Motor neuron (in vitro differentiated cells): ENCODE results near the gene CTSW. TPM values are rescaled to one million over a fixed set of nuclear protein-coding genes. Genes with fewer than 3 reads are reported as not detected.

Source experiments
- ATAC-seq, 8 experiments: fragments of 200-7000 bp; cut with Tn5 transposase; replicated peaks in 6 of 8; 2 replicates each; pipeline ENCODE4 v1.8.0; 2021; ENCODE audit warnings: mild to moderate bottlenecking in 8 of 8, moderate library complexity in 8 of 8
- H3K27ac ChIP-seq, 2 donors: fragments of 250-450 bp; sonication (Bioruptor Pico); 2 replicates each; pipeline ENCODE4 v1.9.0; 2021; ENCODE audit warnings: antibody characterized with exemption in 2 of 2, mild to moderate bottlenecking in 2 of 2, moderate library complexity in 1 of 2
- H3K4me1 ChIP-seq, 2 donors: fragments of 250-450 bp; sonication (Bioruptor Pico); replicated peaks in 1 of 2; 2 replicates each; pipeline ENCODE4 v1.6.1; 2021; ENCODE audit warnings: antibody characterized with exemption in 2 of 2, mild to moderate bottlenecking in 2 of 2, moderate library complexity in 1 of 2
- H3K4me3 ChIP-seq, 5 donors: fragments of 250-450 bp; sonication (Bioruptor Pico); 2 replicates each; pipeline ENCODE4 v1.9.0; 2021; ENCODE audit warnings: antibody characterized with exemption in 5 of 5, mild to moderate bottlenecking in 5 of 5, moderate library complexity in 4 of 5
- WGBS, 10 experiments: fragments of 450-650 bp; shearing (Covaris generic); methylation state at CpG; one replicate each; pipeline ENCODE4 v1.0.0; 2022; 5-methylcytosine and 5-hydroxymethylcytosine counted together
- in situ Hi-C, 9 experiments: fragments of 400-800 bp; cut with MboI; loops; one replicate each; pipeline ENCODE4 v1.15.0; 2021; ENCODE audit warnings: low sequenced_read_pairs in 9 of 9, low pct_unique_long_range_greater_than_20kb in 2 of 9; ENCODE audit not compliant: unreplicated experiment in 9 of 9
- total RNA-seq, 8 experiments: library from RNA; unstranded; fragments of 300-600 nt; gene quantifications; 2 replicates each; pipeline versions ENCODE4 v1.2.3 to v1.2.4, GENCODE V29; 2022

CTSW gene
- total RNA-seq, 8 experiments from 2014 or later, result 0.21 to 1.7 (median 0.56) TPM; not detected in 2

DNA sequence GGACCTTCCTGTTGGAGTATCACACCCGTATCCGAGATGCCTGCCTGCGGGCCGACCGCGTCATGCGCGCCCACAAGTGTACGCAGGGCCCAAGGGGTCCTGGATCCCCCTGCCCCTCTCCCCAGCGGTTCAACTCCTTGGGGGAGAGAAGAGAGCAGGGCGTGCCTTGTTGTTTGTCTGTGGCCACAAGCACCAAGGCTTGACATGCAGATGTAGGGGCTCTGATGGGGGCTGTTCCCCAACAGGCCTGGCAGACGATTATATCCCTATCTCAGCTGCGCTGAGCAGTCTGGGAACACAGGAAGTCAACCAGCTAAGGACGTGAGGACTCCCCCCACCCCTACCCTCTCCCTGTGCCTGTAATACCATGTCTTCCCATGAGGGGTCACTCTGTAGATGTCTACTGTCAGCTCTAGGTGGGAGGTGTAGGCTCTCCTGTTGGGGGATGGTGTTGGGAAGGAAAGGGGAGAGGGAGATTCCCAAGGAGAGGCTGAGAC lies 28.5 kb upstream of the CTSW start:
- no peak overlapping the region for H3K4me3 ChIP-seq
- 80 to 98% (median 87%) methylated on average over 2 to 7 of the region's 14 CpGs; no CpG with 5 or more reads in 6 of the 10 experiments for WGBS, 10 experiments
- ATAC-seq, result peak in 7 of 8 experiments; percentile 5 to 12 (median 8)
- in situ Hi-C loops, result no loop called here
- H3K4me1 ChIP-seq, result peaks cover 0 to 2% of the 10 kb centered on the region in 2 donors
- H3K27ac ChIP-seq, result no peak overlapping the region

GRCh38 chr11:65851811-65852507 lies 27.7 kb upstream of the CTSW start:
- peaks cover 0 to 6% of the 10 kb centered on the region in 2 donors for H3K4me1 ChIP-seq
- 57 to 100% (median 76%) methylated on average over 1 to 6 of the region's 10 CpGs; no CpG with 5 or more reads in 2 of the 10 experiments for WGBS, 10 experiments
- in situ Hi-C loops, result no loop called here
- peak in 2 of 8 experiments; percentile 1 for ATAC-seq
- H3K4me3 ChIP-seq, result no peak overlapping the region
- H3K27ac ChIP-seq, result no peak overlapping the region

DNA sequence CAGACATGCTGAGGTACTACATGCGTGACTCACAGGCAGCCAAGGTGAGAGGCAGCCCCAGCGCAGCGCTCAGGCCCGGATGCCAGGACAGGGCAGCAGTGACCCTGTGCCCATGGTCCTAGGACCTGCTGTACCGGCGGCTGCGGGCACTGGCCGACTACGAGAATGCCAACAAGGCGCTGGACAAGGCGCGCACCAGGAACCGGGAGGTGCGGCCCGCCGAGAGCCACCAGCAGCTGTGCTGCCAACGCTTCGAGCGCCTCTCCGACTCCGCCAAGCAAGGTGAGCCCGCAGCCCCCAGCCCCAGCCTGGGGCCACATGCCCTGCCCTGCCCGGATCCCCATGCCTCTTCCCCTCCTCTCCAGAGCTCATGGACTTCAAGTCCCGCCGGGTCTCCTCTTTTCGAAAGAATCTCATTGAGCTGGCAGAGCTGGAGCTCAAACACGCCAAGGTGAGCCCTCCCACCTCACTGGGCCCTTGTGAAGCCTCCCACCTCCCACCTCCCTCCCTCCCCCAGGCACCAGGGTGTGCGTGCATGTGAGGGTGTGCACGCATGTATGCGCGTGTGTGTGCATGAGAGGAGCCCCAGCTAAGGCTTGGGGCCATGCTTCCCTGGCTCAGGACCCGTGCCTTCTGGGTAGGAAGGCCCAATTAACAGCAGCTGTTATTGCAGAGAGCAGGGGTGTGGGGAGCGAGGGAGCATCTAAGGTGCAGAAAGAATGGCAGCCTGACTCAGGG lies 27.0 kb upstream of the CTSW start:
- Histone ChIP-seq H3K27ac (no peak overlapping the region), H3K4me1 (peaks cover 0 to 6% of the 10 kb centered on the region in 2 donors), H3K4me3 (no peak overlapping the region)
- WGBS, 10 experiments, result 100% methylated on average over 1 to 5 of the region's 33 CpGs; no CpG with 5 or more reads in 8 of the 10 experiments
- in situ Hi-C loops, result no loop called here
- peak in 4 of 8 experiments; percentile 0 to 4 (median 2) for ATAC-seq

DNA sequence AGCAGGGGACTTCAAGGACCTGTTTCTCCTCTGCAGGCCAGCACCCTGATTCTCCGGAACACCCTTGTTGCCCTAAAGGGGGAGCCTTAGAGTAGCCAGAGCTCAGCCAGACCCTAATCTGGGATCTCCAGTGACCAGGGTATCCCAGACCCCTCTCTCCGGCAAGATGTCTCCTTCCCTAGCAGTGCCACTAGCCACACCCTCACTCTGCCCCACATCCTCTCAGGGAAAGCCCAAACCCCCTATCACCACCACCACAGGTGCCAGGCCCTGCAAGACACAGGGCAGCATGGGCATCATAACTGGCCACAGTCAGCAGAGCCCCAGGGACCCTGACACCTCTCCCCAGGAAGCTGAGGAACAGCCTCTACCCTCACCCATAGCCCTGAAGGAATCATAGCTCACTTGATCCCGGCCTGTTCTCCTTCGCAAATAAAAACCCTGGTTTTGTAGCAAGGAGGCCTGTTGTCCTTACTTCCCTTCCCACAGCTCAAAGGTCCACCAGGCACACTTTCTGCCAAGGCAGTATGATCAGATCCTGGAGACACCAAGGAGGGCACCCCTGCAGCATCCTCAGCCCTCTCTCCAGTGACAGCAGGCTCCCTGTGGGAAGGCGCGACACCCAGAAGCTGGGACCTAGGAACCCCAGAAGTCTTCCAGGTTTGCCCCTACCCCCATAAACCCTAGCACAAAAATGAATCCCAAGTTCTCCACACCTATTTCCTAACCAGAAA lies 26.2 kb upstream of the CTSW start:
- ATAC-seq, result peak in 1 of 8 experiments; percentile 0
- H3K27ac ChIP-seq, result no peak overlapping the region

DNA sequence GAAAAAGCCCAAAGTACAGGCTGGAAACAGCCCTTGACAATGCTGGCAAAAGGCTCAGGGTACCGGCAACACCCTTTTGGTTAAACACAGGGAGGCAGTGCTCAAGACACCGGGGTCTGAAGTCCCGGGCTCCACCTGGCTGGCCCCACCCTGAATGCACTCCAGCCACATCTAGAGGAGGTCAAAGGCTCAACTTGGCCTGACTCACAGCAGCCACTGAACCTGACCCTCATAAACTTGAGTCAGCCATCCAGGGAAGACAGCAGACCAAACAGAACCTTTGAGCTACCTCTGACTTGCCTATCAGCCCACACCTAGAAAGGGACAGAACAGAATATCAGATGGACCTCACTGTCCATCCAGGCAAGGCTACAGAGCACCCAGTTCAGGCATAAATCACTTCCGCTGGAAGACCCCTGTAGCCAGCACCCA lies 25.5 kb upstream of the CTSW start:
- no peak for ATAC-seq
- 93 to 100% (median 100%) methylated on average over 1 to 3 of the region's 4 CpGs; no CpG with 5 or more reads in 7 of the 10 experiments for WGBS, 10 experiments
- H3K27ac ChIP-seq, result no peak overlapping the region
- H3K4me1 ChIP-seq, result peaks cover 0 to 6% of the 10 kb centered on the region in 2 donors
- H3K4me3 ChIP-seq, result no peak overlapping the region
- in situ Hi-C loops, result no loop called here

More for the DNA sequence above, 26.2 kb upstream of the CTSW start:
- in situ Hi-C loops, result no loop called here
- no peak overlapping the region for H3K4me3 ChIP-seq
- 50 to 100% methylated on average over 1 to 3 of the region's 6 CpGs; no CpG with 5 or more reads in 8 of the 10 experiments for WGBS, 10 experiments
- peaks cover 0 to 6% of the 10 kb centered on the region in 2 donors for H3K4me1 ChIP-seq

DNA sequence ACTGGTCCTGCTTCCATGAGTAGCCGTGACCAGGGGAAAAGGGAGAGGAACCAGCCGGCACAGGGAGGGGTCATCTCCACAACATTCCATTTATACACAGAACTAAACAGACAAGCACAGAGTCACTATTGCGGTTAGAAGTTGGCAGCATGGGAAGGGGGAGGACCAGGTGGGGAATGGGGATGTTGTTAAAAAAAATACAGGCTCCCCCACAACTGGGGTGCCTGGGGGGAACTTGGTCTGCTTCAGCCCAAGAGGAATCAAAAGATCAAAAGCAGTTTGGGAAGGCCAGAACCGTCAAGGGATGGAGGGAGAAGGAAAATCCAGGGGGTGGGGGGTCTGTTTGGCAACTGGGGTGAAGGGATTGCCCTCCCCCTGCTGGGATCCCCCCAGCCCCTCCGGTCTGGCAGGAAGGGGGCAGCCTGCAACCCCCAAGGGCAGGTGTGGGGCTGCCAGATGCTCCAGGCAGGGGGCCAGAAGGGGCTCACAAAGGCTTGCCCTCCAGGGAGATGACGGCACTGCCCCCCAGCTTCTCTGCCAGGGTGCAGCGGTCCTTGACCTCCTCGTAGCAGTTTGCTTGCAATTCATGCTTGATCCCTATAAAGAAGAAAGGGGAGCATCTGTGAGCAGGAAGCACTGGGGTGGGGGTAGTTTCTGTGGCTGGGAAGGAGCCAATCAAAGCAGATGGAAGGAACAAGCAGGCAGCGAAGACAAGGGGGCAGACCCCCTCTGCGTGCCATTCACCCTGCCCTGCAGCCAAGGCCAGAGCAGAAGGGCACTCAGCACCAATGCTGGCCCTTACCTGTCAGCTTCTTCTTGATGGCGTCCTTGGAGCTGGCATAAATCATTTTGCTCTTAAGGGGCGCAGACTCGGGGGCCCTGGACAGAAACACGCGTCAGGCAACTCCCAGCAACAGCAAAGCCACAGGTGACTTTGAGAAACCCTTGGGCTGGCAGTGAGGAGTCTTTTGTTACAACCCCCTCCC lies 24.5 kb upstream of the CTSW start:
- WGBS, 10 experiments, result 80 to 100% (median 100%) methylated on average over 1 to 5 of the region's 15 CpGs
- H3K27ac ChIP-seq, result no peak overlapping the region
- no peak overlapping the region for H3K4me3 ChIP-seq
- peaks cover 0 to 6% of the 10 kb centered on the region in 2 donors for H3K4me1 ChIP-seq
- no peak for ATAC-seq
- in situ Hi-C loops, result no loop called here

DNA sequence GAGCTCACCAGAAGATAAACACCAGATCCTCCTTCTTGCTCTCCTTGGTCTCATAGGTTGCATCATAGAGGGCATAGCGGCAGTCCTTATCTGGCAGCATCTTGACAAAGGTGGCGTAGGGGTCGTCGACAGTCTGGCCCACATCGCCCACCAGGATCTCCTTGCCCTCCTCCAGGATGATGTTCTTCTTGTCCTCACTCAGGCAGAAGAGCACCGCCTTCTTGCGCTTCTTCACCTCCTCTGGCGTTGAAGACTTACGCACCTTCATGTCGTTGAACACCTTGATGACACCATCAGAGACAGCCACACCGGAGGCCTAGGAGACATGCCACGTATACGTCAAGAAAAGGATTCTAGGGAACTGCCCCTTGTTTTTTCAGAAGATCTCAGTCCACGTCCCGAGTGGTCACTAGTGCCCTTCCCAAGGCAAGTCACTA lies 23.7 kb upstream of the CTSW start:
- H3K4me1 ChIP-seq, result peaks cover 0 to 6% of the 10 kb centered on the region in 2 donors
- H3K27ac ChIP-seq, result no peak overlapping the region
- ATAC-seq, result no peak
- peak overlapping the region in 3 of 5 donors; percentile 76 to 92 (median 88) for H3K4me3 ChIP-seq
- in situ Hi-C loops, result no loop called here
- 80 to 100% (median 97%) methylated on average over 1 to 6 of the region's 15 CpGs; no CpG with 5 or more reads in 3 of the 10 experiments for WGBS, 10 experiments

DNA sequence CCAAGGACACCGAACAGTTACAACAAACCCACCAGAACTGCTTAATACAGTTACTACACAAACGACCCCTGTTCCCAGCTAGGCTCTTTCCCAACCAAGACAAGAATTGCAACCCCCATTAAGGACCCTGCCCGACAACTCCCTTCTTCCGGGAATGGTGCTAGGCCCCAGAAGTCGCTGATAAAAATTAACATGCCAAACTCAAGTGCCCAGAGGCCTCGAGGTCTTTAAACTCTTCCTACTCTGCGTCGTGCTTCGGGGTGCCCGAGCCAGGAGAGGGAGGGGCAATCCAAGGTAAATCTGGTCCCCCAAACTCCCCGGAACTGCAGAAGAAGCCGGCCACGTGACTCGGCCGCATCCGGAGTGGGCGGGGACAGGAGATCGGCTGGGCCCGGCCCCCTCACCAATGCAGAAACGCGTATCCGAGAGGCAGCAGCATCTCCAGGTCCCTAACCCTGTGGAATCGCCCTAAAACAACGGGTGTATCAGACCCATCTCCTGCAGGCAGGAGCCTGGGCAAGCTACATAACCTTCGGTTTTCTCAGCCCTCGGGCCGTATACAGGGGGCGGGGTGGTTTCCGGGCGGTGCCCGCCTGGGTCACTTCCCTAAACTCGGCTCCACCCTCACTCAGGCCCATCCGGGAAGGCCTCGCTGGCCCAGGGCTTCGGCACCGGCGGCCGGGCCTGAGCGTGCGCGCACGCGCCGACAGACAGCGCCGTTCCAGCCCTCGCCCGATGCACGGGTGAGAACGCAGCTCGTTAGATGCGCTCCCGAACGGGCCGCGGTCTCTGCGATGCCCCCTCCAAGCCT lies 22.7 kb upstream of the CTSW start:
- Histone ChIP-seq H3K4me1 (peaks cover 6 to 12% of the 10 kb centered on the region in 2 donors), H3K27ac (peak overlapping the region; percentile 97 to 98), H3K4me3 (peak overlapping the region; percentile 76 to 94 (median 88))
- ATAC-seq, result peak; percentile 0 to 7 (median 2)
- 0 to 5% (median 2%) methylated on average over 1 to 18 of the region's 57 CpGs; no CpG with 5 or more reads in 3 of the 10 experiments for WGBS, 10 experiments
- in situ Hi-C loops, result no loop called here

GRCh38 chr11:65857500-65857852 lies 22.2 kb upstream of the CTSW start:
- no CpG with 5 or more reads among the region's 49 CpGs for WGBS, 10 experiments

DNA sequence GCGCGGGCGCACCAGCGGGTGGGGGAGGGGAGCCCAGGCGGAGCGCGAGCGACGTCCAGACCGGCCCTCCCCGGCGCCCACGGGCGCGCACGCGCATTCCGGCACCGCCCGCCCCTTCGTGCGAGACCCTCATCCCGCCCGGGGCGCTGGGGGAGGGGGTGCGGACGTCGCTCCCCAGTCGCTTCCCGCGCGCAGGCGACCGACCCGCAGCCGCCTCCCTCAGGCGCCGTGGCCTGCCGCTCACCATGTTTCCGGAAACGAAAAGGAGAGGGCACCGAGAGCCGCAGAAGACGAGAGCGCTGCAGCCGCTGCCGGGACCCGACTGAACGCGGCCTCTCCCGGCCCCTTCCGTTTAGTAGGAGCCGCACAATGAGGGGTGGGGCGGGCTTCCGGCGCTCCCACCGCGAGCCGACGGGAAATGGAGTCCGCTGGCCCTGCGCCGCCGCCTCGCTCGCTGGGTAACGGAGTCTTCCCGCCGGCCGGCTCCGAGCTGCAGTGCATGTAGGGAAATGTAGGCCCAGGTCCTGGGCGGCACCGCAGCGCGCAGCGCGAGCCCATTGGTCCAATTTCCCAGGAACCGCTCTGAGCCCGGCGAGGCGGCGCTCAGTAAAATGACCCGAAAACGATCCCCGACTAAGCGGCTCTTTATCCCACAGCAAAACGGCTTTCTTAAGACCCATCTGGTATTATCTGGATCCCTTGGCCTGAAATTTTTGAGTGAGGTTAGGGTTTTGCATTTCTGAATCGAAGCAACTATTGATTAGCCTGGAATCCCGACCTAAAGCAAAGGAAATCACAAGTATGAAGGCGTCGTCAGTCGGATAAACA lies 21.6 kb upstream of the CTSW start, which contains the start of gene CFL1:
TSS of gene CFL1 (minus strand) at position 328 of the 828 bp plus-strand sequence. CDS start at position 247, 81 bp downstream.
- WGBS, 10 experiments, result 0 to 3% (median 0%) methylated on average over 2 to 39 of the region's 92 CpGs
- Histone ChIP-seq H3K4me3 (peak within 1 kb of the TSS; percentile 76 to 94 (median 88)), H3K4me1 (peaks cover 6 to 12% of the 10 kb centered on the region in 2 donors), H3K27ac (peak within 1 kb of the TSS; percentile 98)
- in situ Hi-C loops, result no loop called here
- peak; percentile 25 to 70 (median 63) for ATAC-seq

More at GRCh38 chr11:65857500-65857852, 22.2 kb upstream of the CTSW start:
- H3K27ac ChIP-seq, result peak overlapping the region; percentile 97 to 98
- peak overlapping the region; percentile 76 to 94 (median 88) for H3K4me3 ChIP-seq
- peak in 2 of 8 experiments; percentile 0 to 1 for ATAC-seq
- peaks cover 6 to 12% of the 10 kb centered on the region in 2 donors for H3K4me1 ChIP-seq
- in situ Hi-C loops, result no loop called here
